HG03025 (cell line): ENCODE results near the gene ACO1.
"Not testable (repeated sequence)": the region's sequence is repeated elsewhere in the genome, so short reads cannot be mapped to it uniquely, and the experiment has no call there.

ENCODE experiments used
- ATAC-seq: cut with Tn5 transposase; IDR thresholded peaks from one replicate; pipeline ENCODE4 v1.9.1; 2021; ENCODE audit warnings: mild to moderate bottlenecking, moderate library complexity; ENCODE audit not compliant: unreplicated experiment, low FRiP score

The ACO1 gene

GRCh38 chr9:32384364-32385151 is at the start of gene ACO1:
Gene ACO1, plus strand, starts transcription at chr9:32384643. Its CDS starts 20,864 bp downstream, at chr9:32405507.
- ATAC-seq, result peak; percentile 97

- no peak for ATAC-seq
Measured at GRCh38 chr9:32334916-32335895, 49.2 kb upstream of the ACO1 start.

GRCh38 chr9:32339424-32339823 is 45.0 kb upstream of the ACO1 start:
- ATAC-seq, result peak; percentile 74

DNA sequence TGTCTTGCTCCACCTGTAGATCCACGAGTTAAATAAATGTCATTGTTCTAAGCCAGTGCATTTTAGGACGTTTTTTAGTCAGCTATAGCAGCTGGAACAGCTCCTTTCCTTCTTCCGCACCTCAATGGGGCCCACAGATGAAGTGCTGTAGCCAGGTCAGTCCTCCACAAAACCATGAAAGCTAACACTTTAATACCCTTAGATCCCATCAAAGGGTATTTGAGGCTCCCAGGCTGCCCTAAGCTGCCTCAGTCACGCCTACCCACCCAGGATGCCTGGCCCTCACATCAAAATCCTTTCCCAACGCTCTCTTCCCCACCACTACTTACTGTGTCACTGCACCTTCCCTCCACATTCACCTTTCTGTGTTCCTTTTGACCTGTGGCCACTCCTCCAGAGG is 44.1 kb upstream of the ACO1 start:
- no peak for ATAC-seq

DNA sequence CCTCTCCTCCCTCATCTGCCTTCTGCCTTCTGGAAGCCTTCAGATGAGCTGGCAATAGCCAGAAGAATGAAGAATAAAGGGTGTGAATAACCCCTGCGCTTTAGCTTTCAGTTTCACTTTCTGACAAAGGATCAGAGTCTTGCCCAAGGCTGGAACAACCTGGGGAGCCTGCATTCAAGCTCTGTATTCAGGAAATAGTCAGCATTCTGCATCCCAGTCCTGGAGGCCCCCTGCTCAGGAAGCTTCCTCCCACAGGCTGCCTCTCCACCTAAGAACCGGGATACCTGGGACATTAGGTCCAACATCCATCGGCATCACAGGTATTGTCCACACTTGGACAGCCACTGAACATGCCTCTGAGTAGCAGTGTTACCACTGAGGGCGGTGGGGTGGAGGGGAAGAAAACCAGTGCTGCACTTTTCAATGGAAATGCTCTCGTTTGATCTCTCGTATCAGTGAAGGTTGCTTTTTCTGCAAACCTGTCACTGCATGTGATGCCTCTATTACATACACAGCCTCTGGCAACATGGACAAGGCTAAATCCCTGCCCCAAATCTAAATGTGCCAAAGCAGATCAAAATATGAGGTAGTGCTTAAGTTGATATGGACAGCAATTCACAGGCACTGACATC is 39.8 kb upstream of the ACO1 start:
- no peak for ATAC-seq

DNA sequence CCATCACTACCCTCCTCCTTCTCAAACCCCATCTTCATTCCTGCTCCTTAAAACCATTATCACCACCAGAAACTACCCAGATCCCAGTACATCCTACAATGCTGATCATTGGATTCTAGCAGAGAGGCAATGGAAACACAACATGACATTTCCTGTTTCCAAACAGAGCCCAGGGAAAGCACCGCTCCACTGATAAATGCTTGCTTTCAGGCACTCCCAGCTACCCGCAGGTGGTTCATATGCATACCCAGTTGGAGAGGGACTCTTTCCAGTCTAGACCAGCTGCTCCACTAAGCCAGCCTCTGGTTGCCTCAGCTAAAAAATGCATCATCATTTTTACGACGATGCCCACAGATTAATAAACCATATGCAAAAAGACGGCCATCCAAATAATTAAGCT is 39.2 kb upstream of the ACO1 start:
- ATAC-seq, result no peak

- ATAC-seq, result no peak
Measured at GRCh38 chr9:32347571-32347970, 36.9 kb upstream of the ACO1 start.

DNA sequence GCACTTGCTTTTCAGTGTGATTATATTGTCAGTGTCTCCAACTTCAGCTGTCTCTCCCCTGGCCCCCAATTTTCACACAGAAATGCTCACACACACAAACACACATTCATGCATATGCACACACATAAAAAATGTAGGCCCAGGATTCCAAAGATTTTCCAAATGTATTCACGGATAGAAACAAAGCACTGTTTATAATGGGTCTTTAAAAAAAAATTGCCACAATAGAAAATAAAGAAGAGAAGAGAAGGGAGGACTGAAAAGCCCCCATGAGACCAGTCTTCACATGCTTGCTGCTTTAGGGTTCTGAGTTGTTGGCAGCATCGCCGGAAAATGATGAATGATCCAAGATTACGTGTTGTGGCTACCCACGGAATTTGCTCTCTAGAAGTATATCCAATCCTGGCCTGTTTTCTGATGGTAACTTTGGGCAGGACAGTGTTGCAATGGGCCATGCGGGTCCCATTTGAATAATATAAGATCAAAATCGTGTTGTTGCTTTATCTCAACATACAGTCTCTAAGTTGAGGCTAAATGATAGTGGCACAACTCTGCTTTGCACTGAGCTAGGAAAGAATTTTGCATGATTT is 36.2 kb upstream of the ACO1 start:
- ATAC-seq, result no peak

DNA sequence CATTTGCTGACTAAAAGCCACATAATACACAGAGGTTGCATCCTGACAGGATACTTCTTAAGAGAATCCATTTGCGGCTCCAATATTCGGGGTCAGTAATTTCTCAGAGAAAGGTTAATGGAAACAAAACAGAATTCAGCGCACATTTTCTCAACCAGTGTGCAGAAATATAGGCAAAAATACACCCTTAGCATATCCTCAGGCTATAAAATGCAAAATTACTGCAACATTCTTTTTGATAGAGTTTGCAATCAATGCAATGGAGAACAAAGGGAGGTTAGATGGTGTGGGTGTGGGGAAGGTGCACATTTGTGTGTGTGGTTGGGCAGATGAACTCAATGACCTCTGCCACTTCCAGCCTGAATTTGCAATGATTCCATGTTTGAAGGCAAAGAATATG is 35.4 kb upstream of the ACO1 start:
- no peak for ATAC-seq

- ATAC-seq, result no peak
Measured at GRCh38 chr9:32350682-32351081, 33.8 kb upstream of the ACO1 start.

- ATAC-seq, result no peak
Measured at GRCh38 chr9:32351845-32352244, 32.6 kb upstream of the ACO1 start.

GRCh38 chr9:32353476-32353875 is 31.0 kb upstream of the ACO1 start:
- ATAC-seq, result not testable (repeated sequence)

- ATAC-seq, result no peak
Measured at GRCh38 chr9:32359452-32359851, 25.0 kb upstream of the ACO1 start.

GRCh38 chr9:32360983-32361673 is 23.3 kb upstream of the ACO1 start:
- ATAC-seq, result no peak

GRCh38 chr9:32371279-32371678 is 13.2 kb upstream of the ACO1 start:
- ATAC-seq, result no peak

- ATAC-seq, result no peak
Measured at GRCh38 chr9:32371679-32372078, 12.8 kb upstream of the ACO1 start.

DNA sequence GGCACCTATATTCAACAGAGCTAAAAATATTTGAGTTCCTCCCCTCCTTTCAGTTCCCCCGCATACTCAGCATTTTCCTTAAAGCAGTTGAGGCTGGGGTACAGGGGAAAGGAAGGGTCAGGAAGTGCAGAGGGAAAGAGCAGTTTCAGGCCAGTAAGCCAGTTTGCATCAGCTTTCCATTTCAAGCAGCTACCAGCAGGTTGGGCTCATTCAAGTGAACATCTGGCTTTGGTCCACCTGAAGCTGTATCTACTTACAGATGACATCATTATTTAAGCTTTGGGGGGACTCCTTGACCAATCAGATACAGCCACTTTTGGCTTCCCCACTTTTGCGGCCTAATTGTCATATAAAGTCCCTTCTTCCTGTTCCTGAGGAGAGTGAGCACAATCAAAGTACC is 8.2 kb upstream of the ACO1 start:
- ATAC-seq, result no peak

- ATAC-seq, result peak; percentile 81
Measured at GRCh38 chr9:32378496-32378895, 5.9 kb upstream of the ACO1 start.

DNA sequence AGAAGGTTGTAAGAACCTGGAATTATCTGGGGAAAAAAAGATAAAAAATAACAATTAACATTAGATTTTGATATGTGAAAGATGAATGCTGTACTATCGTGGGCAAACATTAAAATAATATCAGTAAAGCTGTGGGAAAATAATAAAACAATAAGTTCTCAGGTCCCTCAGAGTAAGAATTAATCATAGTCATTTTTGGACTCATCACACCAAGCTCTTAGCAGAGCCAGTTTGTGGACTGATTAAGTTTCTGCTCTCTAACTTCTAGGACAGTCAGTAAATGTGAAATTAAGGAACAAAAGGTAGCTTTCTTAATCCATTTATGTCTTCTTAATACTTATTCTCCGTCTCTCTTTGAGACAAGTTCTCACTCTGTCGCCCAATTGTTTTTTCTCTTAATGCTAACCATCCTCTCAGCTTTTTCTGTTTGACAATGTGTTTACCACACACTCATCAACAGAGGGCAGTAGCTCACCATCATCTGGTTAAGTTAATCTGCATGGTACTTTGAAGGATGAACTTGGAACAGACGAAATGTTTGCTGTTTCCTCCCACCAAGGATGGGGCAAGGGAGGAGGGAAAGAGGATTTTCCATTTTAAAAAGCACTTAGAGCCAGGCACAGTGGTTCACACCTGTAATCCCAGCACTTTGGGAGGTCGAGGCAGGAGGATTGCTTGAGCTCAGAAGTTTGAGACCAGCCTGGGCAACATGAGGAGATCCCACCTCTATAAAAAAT is 5.3 kb upstream of the ACO1 start:
- ATAC-seq, result peak; percentile 79
